GM12878 (cell line): ENCODE measurements around the gene PNMA6E. TPM values are rescaled to one million over a fixed set of nuclear protein-coding genes. Genes with fewer than 3 reads are reported as not detected.

Experiments used
- ATAC-seq: fragments of 200-7000 bp; cut with Tn5 transposase; 3 replicates; pipeline ENCODE4 v1.9.1; 2020; ENCODE audit warnings: mild to moderate bottlenecking, moderate library complexity
- BruUV-seq: library from RNA; stranded (reverse); fragments of 400-500 nt; replicated peaks from 2 replicates; lab custom pipeline; 2021; lab: Mats Ljungman, UMichigan
- CTCF ChIA-PET: fragments of 300-600 bp; sonication (Branson Sonifier 250); formaldehyde crosslinking; extraction: SDS; loops from one replicate; lab custom pipeline; 2021; ENCODE audit warnings: inconsistent platforms; lab: Yijun Ruan, JAX
- POLR2A ChIA-PET: fragments of 350-600 bp; formaldehyde crosslinking; extraction: SDS; loops from one replicate; lab custom pipeline; 2021; ENCODE audit warnings: inconsistent platforms; lab: Charles Lee
- RAD21 ChIA-PET: fragments of 300-600 bp; sonication (Branson Sonifier 250); formaldehyde crosslinking; loops from one replicate; lab custom pipeline; 2023; ENCODE audit warnings: antibody characterized with exemption; ENCODE audit not compliant: unreplicated experiment; lab: Charles Lee
- SMC1A ChIA-PET: fragments of 300-600 bp; sonication (Branson Sonifier 250); formaldehyde crosslinking; loops from one replicate; lab custom pipeline; 2023; ENCODE audit not compliant: unreplicated experiment, uncharacterized antibody; lab: Charles Lee
- DNase-seq: peaks from one replicate; pipeline ENCODE4 v3.0.0-alpha.2; 2011; ENCODE audit warnings: low read depth, low spot score
- FAIRE-seq: peaks from 3 replicates; lab custom pipeline; 2011; peaks lifted over from hg19 to GRCh38; lab: Jason Lieb, UNC
- H2AFZ ChIP-seq: 2 replicates; pipeline ENCODE4 v1.6.0; 2011; ENCODE audit warnings: low read depth, low read length, control low read depth; ENCODE audit not compliant: control insufficient read depth
- H3K27ac ChIP-seq: 2 replicates; pipeline ENCODE4 v1.5.1; 2011; ENCODE audit warnings: control low read depth; ENCODE audit not compliant: control insufficient read depth, insufficient read depth
- H3K27me3 ChIP-seq, 2 experiments: replicated peaks in 1 of 2; 2 replicates each; pipeline versions ENCODE4 v1.6.0 to v1.6.1; 2011; ENCODE audit warnings: low read length in 1 of 2; ENCODE audit not compliant: control insufficient read depth in 2 of 2, insufficient read depth in 2 of 2
- H3K36me3 ChIP-seq, 2 experiments: 2 replicates each; pipeline ENCODE4 v1.5.1; 2011; ENCODE audit warnings: low read length in 1 of 2; ENCODE audit not compliant: control insufficient read depth in 2 of 2, insufficient read depth in 2 of 2
- H3K4me1 ChIP-seq: 2 replicates; pipeline ENCODE4 v1.6.1; 2011; ENCODE audit warnings: mild to moderate bottlenecking, low read length, moderate library complexity, mixed read lengths; ENCODE audit not compliant: control insufficient read depth, insufficient read depth
- H3K4me2 ChIP-seq: 2 replicates; pipeline ENCODE4 v1.6.0; 2011; ENCODE audit warnings: control low read depth; ENCODE audit not compliant: control insufficient read depth, insufficient read depth
- H3K4me3 ChIP-seq: fragments of 200-600 bp; sonication (generic); 2 replicates; pipeline ENCODE4 v1.5.1; 2016
- H3K79me2 ChIP-seq: 2 replicates; pipeline ENCODE4 v1.6.0; 2011; ENCODE audit warnings: low read length; ENCODE audit not compliant: control insufficient read depth, insufficient read depth
- H3K9ac ChIP-seq: 2 replicates; pipeline ENCODE4 v1.8.0; 2011; ENCODE audit warnings: low read length, control low read depth, mixed read lengths; ENCODE audit not compliant: control insufficient read depth, insufficient read depth
- H3K9me3 ChIP-seq: replicated peaks from 3 replicates; pipeline ENCODE4 v1.5.1; 2011; ENCODE audit warnings: mild to moderate bottlenecking, low read length; ENCODE audit not compliant: control insufficient read depth, insufficient read depth
- H4K20me1 ChIP-seq: 2 replicates; pipeline ENCODE4 v1.6.0; 2011; ENCODE audit not compliant: control insufficient read depth, insufficient read depth
- ASH2L ChIP-seq: fragments of 300-600, 200-600 bp; sonication (generic); IDR thresholded peaks from 2 replicates; pipeline ENCODE4 v1.6.1; 2017; ENCODE audit warnings: low read depth, mild to moderate bottlenecking, borderline replicate concordance
- ATF7 ChIP-seq: fragments of 450-650 bp; IDR thresholded peaks from 2 replicates; pipeline ENCODE4 v1.6.1; 2016; ENCODE audit warnings: low read depth, mild to moderate bottlenecking
- BACH1 ChIP-seq: fragments of 450-650 bp; IDR thresholded peaks from 2 replicates; pipeline ENCODE4 v1.6.1; 2017; ENCODE audit warnings: mild to moderate bottlenecking, borderline replicate concordance
- BCL3 ChIP-seq: IDR thresholded peaks from 2 replicates; pipeline ENCODE4 v1.6.1; 2011; ENCODE audit warnings: borderline replicate concordance, low read depth, mild to moderate bottlenecking, moderate library complexity, low read length; ENCODE audit not compliant: insufficient read depth, poor library complexity, severe bottlenecking
- BRCA1 ChIP-seq: IDR thresholded peaks from 2 replicates; pipeline ENCODE4 v1.6.1; 2011; ENCODE audit warnings: low read depth, low read length, improper control_type of control experiment
- CBX3 ChIP-seq: fragments of 200-600 bp; sonication (generic); IDR thresholded peaks from 2 replicates; pipeline ENCODE4 v1.6.1; 2016; ENCODE audit warnings: low read depth, borderline replicate concordance
- FOXM1 ChIP-seq: IDR thresholded peaks from 2 replicates; pipeline ENCODE4 v1.6.1; 2012; ENCODE audit warnings: low read depth, mild to moderate bottlenecking, inconsistent platforms, low read length, moderate library complexity
- HCFC1 ChIP-seq: fragments of 150-350 bp; IDR thresholded peaks from 2 replicates; pipeline ENCODE4 v1.6.1; 2014; ENCODE audit warnings: low read length
- JUNB ChIP-seq: IDR thresholded peaks from 2 replicates; pipeline ENCODE4 v1.6.1; 2016; ENCODE audit warnings: antibody characterized with exemption, mild to moderate bottlenecking
- MEF2A ChIP-seq: IDR thresholded peaks from 2 replicates; pipeline ENCODE4 v1.6.1; 2011; ENCODE audit warnings: low read depth, mild to moderate bottlenecking, low read length, moderate library complexity; ENCODE audit not compliant: insufficient read depth
- NFYB ChIP-seq: IDR thresholded peaks from 2 replicates; pipeline ENCODE4 v1.6.1; 2011; ENCODE audit warnings: low read depth, mild to moderate bottlenecking, low read length, improper control_type of control experiment, moderate library complexity; ENCODE audit not compliant: insufficient read depth
- PAX8 ChIP-seq: fragments of 450-650 bp; IDR thresholded peaks from 2 replicates; pipeline ENCODE4 v1.6.1; 2017; ENCODE audit warnings: mild to moderate bottlenecking, moderate library complexity
- STAT3 ChIP-seq: IDR thresholded peaks from 2 replicates; pipeline ENCODE4 v1.6.1; 2011; ENCODE audit warnings: low read depth, low read length, improper control_type of control experiment
- TAF1 ChIP-seq: IDR thresholded peaks from 2 replicates; pipeline ENCODE4 v1.6.1; 2011; ENCODE audit warnings: mild to moderate bottlenecking, low read depth, low read length, borderline replicate concordance
- TCF3 ChIP-seq: IDR thresholded peaks from 2 replicates; pipeline ENCODE4 v1.6.1; 2012; ENCODE audit warnings: low read depth, mild to moderate bottlenecking, low read length, borderline replicate concordance; ENCODE audit not compliant: insufficient read depth
- YBX1 ChIP-seq: fragments of 450-650 bp; IDR thresholded peaks from 2 replicates; pipeline ENCODE4 v1.6.1; 2016; ENCODE audit warnings: antibody characterized with exemption
- ZBTB4 ChIP-seq: fragments of 450-650 bp; formaldehyde crosslinking; IDR thresholded peaks from 2 replicates; pipeline ENCODE4 v1.4.0; 2022; ENCODE audit warnings: mild to moderate bottlenecking, moderate library complexity
- ZNF207 ChIP-seq: fragments of 450-650 bp; IDR thresholded peaks from 2 replicates; pipeline ENCODE4 v1.6.1; 2014; ENCODE audit warnings: antibody characterized with exemption, mild to moderate bottlenecking, borderline replicate concordance
- ZNF384 ChIP-seq: IDR thresholded peaks from 2 replicates; pipeline ENCODE4 v1.6.1; 2012; ENCODE audit warnings: low read depth, mild to moderate bottlenecking, low read length, improper control_type of control experiment, borderline replicate concordance
- WGBS: methylation state at CpG from one replicate; pipeline ENCODE4 v1.1.6; 2016; ENCODE audit warnings: low lambda C conversion rate; ENCODE audit not compliant: insufficient replicate concordance, insufficient coverage; ENCODE audit errors: missing lambda C conversion rate; 5-methylcytosine and 5-hydroxymethylcytosine counted together
- in situ Hi-C: fragments of 300-500 bp; cut with MboI; formaldehyde crosslinking; loops from 9 replicates; pipeline ENCODE4 v1.14.3; 2018; ENCODE audit warnings: mixed read lengths
- intact Hi-C: fragments of 100-400 bp; cut with micrococcal nuclease; formaldehyde crosslinking; loops from one replicate; pipeline ENCODE4 v1.14.2; 2022; ENCODE audit not compliant: unreplicated experiment
- polyA plus RNA-seq, 11 experiments: library from polyadenylated mRNA; depleted of rRNA in 4 of 11; unstranded in 6 of 11; stranded (reverse) in 5 of 11; fragments of >200 nt; fragmentation: Nextera tagmentation in 4 of 11; fragmentation: Illumina TruSeq in 1 of 11; extraction: Ambion mirVana in 4 of 11; extraction: Trizol in 1 of 11; gene quantifications; 1 replicate in 1 of 11; 2 replicates in 10 of 11; pipeline versions ENCODE4 v1.2.1 to v1.2.3, GENCODE V29; 2011 to 2016; ENCODE audit warnings: inconsistent platforms in 2 of 11, missing spikeins in 2 of 11, low read depth in 1 of 11
- total RNA-seq, 4 experiments: library from RNA; depleted of rRNA in 3 of 4; stranded (reverse); fragments of >200 nt in 3 of 4; fragmentation: Illumina TruSeq in 1 of 4; extraction: Trizol in 1 of 4; gene quantifications; 2 replicates each; pipeline versions ENCODE4 v1.2.1 to v1.2.3, GENCODE V29; 2013 to 2021

Gene PNMA6E
- total and polyA plus RNA-seq, 10 of the 15 experiments (the other 5 are each of a cell fraction or from before 2014, with no cell fraction given): not detected

- no peaks in the 10 kb centered on the region for H3K4me1 ChIP-seq
- 67% methylated on average over 25 of the region's 25 CpGs for WGBS
- no peaks in the 10 kb centered on the region for H3K79me2 ChIP-seq
- TF ChIP-seq NFYB (no peak), BACH1 (no peak), BRCA1 (no peak), CBX3 (no peak), JUNB (no peak), TCF3 (no peak), HCFC1 (no peak), MEF2A (no peak), ZNF384 (no peak), BCL3 (no peak), FOXM1 (no peak), ZBTB4 (CRISPR knock-in tag) (no peak), YBX1 (no peak), PAX8 (no peak), TAF1 (no peak), ASH2L (no peak), ZNF207 (no peak), ATF7 (no peak), STAT3 (no peak)
- TF ChIP-seq, all 136 proteins: peak for 0
- ChIA-PET CTCF (no interaction called here), RAD21 (no interaction called here), POLR2A (no interaction called here), SMC1A (no interaction called here)
- intact Hi-C loops (no loop called here), in situ Hi-C loops (no loop called here)
- Histone ChIP-seq H4K20me1 (no peaks in the 10 kb centered on the region), H3K4me3 (no peak overlapping the region), H3K36me3 (no peaks in the 10 kb centered on the region), H3K9me3 (no peaks in the 10 kb centered on the region; the same call in 2 of the 3 replicates), H2AFZ (no peak overlapping the region), H3K27ac (no peak overlapping the region), H3K9ac (no peak overlapping the region), H3K27me3 (no peaks in the 10 kb centered on the region), H3K4me2 (no peak overlapping the region)
- BruUV-seq: no TSS peak
- ATAC-seq (no peak), FAIRE-seq (no peak), DNase-seq (no peak)
These were observed 42.6 kb upstream of the PNMA6E start for GRCh38 chrX:153443476-153444332.
